Left hindlimb (tissue), 1 donor: ENCODE measurements around the gene PIK3C2G.
"Not testable (repeated sequence)": the region's sequence is repeated elsewhere in the genome, so short reads cannot be mapped to it uniquely, and the experiment has no call there.

Experiments used
- DNase-seq: peaks from one replicate; pipeline ENCODE4 v3.0.0-alpha.2; 2018

Gene PIK3C2G, protein sequence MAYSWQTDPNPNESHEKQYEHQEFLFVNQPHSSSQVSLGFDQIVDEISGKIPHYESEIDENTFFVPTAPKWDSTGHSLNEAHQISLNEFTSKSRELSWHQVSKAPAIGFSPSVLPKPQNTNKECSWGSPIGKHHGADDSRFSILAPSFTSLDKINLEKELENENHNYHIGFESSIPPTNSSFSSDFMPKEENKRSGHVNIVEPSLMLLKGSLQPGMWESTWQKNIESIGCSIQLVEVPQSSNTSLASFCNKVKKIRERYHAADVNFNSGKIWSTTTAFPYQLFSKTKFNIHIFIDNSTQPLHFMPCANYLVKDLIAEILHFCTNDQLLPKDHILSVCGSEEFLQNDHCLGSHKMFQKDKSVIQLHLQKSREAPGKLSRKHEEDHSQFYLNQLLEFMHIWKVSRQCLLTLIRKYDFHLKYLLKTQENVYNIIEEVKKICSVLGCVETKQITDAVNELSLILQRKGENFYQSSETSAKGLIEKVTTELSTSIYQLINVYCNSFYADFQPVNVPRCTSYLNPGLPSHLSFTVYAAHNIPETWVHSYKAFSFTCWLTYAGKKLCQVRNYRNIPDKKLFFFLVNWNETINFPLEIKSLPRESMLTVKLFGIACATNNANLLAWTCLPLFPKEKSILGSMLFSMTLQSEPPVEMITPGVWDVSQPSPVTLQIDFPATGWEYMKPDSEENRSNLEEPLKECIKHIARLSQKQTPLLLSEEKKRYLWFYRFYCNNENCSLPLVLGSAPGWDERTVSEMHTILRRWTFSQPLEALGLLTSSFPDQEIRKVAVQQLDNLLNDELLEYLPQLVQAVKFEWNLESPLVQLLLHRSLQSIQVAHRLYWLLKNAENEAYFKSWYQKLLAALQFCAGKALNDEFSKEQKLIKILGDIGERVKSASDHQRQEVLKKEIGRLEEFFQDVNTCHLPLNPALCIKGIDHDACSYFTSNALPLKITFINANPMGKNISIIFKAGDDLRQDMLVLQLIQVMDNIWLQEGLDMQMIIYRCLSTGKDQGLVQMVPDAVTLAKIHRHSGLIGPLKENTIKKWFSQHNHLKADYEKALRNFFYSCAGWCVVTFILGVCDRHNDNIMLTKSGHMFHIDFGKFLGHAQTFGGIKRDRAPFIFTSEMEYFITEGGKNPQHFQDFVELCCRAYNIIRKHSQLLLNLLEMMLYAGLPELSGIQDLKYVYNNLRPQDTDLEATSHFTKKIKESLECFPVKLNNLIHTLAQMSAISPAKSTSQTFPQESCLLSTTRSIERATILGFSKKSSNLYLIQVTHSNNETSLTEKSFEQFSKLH (N-terminal part only)

DNA sequence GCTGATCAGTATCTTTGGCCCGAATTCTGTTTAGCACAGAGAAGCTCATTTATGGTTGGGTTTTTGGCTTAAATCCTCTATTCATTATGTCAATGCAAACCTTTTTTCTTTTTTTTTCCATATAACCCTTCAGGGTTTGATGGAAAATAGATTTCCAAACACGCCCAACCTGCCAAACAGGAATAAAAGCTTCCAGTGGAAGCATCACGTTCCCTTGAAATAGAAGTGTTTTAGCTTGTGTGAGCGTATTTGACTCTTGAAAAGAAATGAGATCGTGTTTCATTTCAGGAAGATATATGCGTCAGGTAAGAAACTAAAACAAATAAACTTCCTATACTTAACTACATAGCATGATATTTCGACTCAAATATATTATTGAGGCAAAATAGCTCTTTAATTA, at the start of gene PIK3C2G:
Gene PIK3C2G, plus strand, starts transcription at position 246 of the 400 bp plus-strand sequence. CDS start 20,564 bp downstream, outside the sequence.
- DNase-seq, result no peak

DNA sequence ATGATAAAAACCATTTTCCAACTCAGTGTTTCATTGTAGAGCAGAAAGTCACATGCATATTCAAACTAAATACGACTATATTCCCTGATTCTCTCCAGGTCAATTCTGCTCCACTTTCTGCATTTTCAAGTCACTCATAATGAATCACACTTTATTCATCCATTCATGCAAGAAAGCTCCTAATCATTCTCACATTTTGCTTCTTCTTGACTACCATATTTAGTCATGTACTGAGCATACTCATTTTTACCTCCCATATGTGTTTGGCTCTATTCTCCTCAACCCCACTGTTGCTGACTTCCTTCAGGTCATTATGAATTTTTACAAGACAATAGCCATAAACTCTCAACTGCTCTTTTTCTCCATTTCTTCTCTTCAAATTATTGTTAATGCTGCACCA, 43.4 kb upstream of the PIK3C2G start:
- DNase-seq, result no peak

DNA sequence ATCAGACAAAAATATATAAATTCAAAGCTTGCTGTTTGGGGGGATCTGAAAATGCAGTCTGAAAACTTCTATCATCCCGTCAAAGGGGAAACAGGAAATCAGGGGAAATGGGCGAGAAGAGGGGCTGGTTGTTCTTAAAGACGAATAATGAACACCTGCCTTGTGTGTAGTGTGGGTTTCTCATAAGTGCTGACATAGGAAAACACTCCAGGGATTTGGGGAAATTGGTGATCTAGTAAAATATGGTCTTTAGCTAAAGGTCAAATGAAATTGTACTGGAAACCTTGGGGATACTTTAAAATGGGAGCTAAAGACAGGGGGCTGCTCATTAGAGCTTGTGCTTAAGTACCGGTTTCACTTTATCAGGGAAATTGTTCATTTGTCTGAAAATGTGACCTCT, 39.6 kb upstream of the PIK3C2G start:
- DNase-seq, result no peak

DNA sequence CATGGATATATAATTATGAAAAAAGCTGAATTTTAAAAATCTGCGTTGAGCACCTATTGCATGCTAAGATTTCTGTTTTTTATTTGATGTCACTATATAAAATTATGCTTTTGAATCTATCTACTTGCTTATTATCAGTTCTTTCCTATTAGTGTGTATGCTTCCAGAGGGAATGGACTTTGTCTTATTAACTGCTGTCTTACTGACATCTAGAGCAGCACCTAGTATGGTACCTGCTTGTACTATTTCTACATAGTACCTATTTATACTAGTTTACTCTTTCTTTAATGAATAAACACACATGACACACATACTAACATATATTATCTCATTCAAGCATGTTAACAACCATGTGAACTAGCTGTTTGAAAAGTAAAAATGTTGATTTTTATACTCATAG, 38.6 kb upstream of the PIK3C2G start:
- DNase-seq, result no peak

DNA sequence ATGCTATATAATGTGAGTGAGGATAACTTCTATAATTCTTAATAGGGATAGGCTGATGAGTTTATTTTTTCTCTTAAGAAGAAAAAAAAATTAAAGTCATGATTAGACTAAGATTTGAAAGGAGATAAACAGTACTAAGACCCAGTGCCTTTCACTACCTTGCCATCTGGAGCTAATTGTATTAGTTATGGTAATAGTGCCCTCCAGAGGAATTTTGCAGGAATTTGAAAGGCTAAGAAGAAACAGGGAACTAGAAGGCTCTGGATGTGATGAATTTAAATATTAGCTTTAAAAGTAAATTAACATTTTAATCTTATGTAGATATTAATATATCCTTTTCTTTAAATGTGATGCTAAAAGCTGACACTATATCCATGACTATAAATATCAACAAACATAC, 36.6 kb upstream of the PIK3C2G start:
- no peak for DNase-seq

DNA sequence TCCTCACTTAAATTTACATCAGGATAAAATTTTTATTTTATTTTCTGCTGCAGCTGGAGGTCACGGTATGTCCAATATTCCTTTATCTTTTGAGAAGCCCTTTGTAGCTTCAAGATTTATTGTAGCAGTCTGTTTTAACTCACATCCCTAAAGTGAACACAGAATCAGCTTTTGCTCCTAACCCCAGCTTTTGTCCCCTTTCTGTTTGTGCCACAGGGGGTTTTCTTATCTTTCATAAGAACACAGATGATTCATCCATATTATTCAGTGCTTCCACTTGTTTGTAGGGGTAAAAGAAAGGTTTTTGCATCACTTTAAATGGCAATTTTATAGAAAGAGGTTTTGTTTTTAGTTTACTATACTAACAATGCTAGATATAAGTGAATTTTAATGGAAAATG, 21.8 kb upstream of the PIK3C2G start:
- DNase-seq, result no peak

DNA sequence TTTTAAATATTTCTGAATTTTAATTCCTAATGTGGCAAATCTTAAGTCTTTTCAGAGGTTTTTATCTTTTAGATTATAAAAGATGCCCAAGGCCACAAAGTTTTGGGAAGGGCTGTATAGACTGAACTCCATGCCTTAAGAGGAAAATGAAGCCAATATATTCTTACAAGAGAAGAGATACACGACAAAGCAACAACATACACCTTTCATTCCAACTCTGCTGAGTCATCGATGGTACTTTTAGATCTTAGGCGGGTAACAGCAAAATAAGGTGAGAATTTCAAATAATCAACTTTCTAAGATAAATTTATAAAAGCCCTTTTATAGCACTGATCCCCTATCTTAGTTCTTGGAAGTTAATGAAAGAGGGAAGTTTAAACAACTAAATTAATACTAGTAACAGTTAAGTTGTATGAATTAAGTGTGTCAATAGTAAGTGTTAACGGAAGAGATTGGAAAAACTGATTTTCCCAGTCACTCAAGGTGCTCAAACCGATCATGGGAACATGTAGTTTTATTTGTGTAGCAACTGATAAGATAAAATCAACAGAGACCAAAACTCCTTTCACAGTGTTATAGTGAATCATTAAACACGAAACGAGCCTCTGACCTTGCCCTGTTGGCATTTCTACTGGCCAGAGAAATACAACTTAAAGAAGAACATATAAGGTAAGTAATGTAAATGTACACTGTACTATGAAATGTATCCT, 18.8 kb upstream of the PIK3C2G start:
- DNase-seq, result no peak

DNA sequence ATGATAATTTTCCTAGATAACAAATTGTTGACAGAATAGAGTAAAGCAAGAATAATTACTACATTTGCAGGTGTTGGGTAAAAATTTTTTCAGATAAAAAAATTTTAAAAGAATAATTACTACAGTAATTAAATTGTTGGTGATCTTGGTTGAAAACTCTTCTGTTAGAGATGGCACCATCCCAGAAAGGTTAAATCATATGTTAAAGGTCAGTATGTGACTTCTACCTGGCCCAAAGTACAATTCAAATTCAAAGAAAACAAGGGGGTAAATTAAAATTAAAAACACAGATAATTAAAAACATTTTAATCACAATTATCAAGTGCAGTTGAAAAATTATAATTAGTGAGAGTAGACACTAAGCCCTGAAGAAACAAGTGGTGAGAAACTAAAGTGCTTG, 18.1 kb upstream of the PIK3C2G start:
- no peak for DNase-seq

DNA sequence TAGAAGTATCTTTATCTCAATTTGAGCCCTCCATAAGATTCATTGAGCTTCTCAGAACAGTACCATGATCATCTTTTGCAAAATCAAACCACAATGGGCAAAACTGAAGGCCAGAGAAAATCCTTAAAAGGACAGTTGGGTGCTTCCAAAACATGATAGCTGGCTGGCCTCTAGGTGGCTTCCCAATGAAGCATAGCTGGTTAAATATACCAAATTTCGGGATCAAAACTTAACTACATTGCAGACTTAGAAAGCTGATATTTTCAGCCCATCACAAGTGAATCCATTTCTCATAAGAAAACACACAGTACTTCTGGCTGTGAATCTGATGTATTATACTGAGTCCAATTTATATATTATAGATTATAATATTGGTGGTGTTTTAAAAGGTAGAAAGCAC, 15.3 kb upstream of the PIK3C2G start:
- no peak for DNase-seq

DNA sequence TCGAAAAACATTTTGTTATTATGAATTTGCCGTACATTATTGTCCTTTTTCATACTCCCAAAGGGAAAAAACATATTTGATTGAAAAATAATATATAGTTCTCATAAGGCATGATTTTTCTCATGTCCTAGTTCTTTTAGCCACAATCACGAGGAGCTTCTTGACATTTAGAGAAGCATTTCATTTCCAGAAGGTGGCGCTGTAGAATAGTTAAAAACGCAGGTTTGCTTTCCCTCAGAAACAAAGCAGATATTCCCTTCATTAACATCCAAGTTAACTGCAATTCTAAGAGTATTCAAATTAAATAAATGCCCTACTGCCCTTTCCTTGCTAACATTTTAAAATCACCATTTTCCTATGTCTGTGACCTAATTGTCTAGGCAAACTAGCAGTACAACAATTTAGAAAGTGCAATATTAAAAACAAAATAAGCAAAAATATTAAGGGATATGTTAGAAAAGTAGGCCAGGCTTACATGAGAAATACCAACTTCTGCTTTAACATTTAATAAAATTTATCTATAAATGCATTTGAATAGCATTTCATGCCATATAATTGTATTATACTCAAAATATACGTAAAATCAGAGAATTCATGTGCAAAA, 10.9 kb upstream of the PIK3C2G start:
- DNase-seq, result no peak

DNA sequence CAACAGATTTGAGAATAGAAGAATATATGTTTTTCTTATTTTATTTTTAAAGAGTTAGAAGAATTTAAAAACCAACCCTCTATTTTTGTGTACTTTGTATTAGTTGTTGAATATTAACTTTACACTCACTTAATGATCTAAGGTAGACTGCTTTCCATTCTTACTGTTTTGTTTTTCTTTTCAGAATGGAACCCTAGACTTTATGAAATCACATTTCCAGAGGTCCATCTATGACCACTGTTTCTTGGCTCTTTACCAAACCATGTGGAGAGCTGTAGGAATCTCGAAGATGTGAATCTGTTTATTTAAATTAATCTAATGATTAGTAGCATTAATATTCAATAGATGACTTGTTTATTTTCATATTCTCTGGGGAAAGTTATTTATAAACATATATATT, 7.2 kb upstream of the PIK3C2G start:
- no peak for DNase-seq

DNA sequence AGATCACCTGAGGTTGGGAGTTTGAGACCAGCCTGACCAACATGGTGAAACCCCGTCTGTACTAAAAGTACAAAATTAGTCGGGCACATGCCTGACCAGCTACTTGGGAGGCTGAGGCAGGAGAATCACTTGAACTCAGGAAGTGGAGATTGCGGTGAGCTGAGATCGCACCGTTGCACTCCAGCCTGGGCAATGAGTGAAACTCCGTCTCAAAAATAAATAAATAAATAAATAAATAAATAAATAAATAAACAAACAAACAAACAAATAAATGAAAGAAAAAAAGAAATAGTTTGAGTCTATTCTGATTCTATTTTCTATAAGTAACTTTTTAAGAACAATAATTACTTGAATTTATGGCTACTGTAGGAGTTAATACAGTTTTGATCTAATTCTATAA, 6.3 kb upstream of the PIK3C2G start:
- not testable (repeated sequence) for DNase-seq

DNA sequence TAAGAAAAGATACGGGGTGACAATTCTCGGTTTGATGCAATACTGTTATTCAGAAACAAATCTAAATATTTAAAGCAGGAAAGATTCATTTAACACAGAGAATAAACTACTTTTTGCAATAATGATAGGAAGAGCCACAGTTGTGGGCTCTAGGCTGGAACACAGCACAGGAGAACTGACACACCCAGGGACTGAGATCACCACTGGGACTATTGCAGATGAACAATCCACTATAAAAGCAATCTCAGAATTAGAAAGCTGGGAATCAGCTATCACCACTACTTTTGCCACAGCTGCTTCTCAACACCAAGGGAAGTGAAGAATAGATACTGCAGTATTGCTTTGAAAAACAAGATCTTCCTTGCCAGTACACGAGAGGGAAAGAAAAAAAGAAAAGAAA, 4.1 kb upstream of the PIK3C2G start:
- DNase-seq, result no peak

DNA sequence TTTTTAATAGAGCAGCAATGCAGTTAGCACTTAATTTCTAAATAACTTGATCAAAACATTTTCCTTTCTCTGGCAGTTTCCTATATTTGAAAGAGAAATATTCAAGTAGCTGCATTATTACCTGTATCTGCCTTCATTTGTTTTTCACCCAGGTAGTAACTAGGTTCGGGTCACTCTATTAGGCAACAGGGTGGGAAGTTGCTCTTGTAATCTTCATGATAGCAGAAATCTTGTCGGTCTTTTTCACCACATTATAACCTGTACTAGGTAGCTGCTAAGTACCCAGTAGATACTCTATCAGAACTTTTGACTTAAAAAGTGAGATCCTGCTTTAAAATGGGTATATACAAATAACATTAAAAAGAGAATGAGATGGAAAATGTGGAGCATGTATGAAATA, 2.4 kb upstream of the PIK3C2G start:
- DNase-seq, result no peak

DNA sequence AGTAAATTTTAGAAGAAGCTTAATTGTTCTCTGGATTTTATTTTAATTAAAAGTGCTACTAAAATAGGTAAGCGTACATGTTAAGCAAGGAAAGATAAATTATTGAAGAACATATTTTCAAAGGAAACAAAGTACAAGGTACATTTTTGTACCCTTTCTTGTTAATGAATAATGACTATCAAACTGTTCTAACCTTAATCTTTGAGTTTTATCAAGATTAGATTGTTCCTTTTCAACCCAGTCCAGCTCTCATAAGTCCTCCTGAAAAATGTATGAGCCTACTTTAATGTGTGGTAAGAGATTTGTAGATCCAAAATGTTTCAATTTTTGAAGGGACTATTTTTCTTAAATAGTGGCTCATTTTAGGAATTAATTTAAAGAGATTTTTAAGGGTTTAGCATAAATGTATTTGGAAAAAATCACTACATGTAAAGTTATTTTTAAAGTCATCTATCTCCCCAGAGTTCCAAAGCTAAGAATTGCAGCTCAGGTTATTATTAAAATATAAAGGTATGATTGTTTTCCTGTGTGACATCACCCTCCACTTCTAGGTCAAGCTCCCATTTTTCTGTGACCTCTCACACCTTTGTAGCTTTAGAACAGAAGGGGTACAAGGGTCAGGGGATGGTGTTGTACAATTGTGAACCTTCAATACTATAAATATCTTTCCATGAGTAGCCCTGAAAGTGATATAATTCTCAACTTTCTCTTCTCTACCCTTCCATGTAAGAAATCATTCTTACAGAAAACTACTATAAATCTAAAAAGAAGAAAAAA, 1.2 kb upstream of the PIK3C2G start:
- DNase-seq, result no peak

DNA sequence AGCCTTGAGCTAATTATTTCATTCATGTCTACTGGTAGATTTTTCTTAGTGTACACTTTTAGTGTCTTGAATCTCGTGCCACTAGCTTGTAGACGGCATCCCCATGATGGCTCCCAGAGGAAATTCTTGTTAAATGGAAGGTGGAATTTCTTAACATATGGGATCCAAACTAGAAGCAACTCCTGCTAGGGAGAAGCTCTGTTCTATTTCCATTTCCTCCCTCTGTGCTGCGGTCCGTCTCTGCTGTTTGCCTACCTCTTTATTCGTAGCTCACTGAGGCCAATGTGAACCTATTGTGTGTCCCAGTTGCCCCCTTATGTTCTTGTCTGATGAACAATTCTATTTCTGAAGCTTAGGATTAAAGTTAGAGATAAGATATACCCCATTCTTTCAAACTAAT, 588 bp downstream of the PIK3C2G start:
- DNase-seq, result no peak

DNA sequence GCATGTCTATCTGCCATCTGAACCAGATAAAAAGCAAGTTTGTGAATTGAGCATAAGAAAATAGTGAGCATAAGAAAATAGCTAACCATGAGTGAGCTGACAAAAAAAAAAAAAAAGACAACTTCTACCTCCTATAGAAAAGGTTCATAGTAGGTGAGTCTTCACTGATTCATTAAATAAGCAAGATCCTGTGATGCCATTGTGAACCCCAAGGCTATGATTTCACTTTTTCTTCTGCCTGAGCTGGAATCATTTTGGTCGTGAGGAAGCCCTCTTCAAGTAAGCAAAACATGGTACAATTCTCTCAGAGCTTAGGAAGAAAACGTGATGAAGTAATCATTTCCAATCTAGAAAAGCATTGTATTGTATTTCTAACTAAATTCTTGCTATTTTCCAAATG, 1.2 kb downstream of the PIK3C2G start:
- DNase-seq, result no peak

DNA sequence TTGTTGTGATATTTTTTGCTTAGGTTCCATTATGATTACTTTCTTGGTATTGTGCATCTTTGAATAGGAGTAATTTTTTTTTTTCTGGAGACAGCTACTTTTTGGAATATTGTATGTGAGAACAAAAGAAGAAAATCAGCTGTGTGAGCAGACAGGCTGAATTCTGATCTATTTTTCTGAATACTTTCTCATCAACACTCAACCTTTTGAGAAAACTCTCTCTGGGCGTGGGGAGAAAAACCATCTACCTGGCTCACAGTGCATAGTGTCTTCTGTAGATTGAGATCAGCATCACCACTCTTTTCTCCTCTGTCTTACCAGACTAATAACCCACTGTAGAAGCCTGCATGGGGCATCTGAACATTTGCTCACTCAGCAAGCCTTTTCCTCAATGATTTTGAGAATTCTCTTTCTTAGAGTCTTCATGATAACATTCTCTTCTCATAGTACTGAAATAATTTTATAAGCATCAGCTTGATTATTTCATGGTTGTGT, 3.3 kb downstream of the PIK3C2G start:
- DNase-seq, result no peak

DNA sequence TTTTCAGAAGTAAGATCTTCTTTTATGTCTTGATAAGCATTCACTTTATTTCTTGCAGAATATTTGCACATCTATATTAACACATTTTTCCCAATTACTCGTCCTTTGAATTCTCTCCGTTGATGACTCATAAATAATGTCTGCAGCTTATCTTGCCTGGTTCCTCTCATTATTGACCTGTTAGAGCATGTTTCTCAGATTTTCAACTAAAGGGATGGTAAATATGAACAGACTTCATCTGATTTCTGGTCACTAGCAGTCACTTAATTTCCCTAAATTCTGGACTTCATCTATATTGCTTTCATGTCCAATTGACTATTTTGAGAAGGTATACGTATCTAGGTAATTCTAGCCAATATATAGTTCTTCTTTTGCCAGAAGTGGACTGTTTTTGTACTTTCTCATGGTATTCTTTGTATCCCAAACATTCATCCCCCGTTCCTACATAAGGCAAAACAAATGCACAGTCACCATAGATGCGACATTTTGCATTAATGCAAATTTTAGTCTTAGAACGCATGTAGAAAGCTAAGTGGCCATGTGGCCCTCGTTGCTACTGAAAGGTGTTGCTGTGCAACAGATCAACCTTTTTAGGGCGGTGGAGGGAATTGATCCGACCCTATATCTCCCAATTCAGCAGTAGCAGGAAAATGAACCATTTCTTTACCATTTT, 6.2 kb downstream of the PIK3C2G start:
- DNase-seq, result no peak

DNA sequence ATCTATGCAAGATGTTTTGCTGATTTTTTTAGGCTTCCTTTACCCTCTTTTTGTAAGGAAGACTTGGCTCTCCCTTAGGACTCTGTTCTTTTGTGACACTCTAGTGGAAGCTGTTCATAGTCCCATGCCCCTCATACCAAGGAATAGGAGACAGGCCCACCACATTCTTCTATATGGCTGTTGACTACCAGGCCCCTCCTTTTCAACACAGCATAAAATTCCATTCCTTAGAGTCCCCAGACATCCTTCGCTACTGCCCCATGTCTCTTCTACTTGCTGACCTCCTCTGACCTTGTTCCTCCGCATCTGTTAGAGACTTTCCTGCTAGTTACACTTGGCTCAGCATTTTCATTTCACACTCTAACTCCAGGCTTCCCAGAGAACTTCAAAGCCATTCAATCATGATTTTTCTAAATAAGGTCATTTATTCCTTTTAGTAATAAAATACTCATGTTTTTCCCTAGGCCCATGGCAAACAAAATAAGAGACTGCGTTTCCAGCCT, 9.7 kb downstream of the PIK3C2G start:
- no peak for DNase-seq
